T-helper 2 cell (primary cell): ENCODE measurements around the gene ACSL4.
A peak's percentile ranks its signal among the peaks of the same experiment; 100 is the strongest.
"Not testable (repeated sequence)": the region's sequence is repeated elsewhere in the genome, so short reads cannot be mapped to it uniquely, and the experiment has no call there.

Experiments
- DNase-seq, 5 experiments: peaks; one replicate each; pipeline versions ENCODE4 v3.0.0 to v3.0.0-alpha.2; 2012 to 2022

The ACSL4 gene

DNA sequence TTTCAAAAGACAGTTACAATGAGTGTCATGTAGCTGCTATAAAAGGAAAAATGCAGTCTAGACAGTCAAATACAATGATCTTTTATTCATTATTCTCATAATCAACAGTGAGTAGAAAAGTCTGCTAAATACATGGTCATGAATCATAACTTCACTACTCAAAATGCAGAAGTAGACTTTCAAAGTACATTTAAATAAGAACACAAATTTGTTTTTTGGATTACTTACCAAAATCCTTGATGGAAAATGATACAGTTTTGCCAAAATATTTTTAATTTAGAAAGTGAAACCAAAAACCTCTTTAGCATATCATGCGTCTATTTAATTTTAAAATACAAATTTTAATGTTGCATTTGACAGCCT, 4.9 kb downstream of the ACSL4 start:
- DNase-seq = no peak

DNA sequence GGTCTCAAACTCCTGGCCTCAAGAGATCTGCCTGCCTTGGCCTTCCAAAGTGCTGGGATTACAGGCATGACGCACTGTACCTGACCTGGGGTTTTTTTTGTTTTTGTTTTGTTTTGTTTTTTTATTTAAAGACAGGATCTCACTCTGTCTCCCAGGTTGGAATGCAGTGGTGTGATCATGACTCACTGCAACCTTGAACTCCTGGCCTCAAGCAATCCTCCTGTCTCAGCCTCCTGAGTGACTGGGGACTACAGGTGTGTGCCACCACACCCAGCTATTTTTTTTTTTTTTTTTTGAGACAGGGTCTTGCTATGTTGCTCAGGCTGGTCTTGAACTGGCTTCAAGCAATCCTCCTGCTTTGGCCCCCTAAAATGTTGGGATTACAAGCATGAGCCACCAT, 8.1 kb downstream of the ACSL4 start:
- DNase-seq = not testable (repeated sequence)

DNA sequence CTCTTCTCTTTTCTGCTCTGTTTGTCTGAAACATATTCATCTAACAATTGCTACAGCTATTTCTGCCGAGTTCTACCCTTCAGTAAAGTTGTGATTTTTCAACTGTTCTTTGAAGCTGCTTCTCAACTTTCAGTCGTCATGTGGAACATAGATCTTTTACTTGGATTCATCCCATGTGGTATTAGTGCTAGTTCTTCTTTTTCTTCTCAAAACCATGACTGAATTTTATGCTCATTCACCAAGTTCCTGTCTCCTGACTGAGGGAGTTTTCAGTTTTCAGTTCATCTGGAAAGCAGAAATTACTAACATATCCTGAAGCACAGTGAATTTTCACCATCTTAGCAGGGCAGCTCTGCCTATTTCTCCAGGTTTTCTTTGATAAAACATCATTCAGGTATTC, 12.1 kb downstream of the ACSL4 start:
- no peak for DNase-seq

DNA sequence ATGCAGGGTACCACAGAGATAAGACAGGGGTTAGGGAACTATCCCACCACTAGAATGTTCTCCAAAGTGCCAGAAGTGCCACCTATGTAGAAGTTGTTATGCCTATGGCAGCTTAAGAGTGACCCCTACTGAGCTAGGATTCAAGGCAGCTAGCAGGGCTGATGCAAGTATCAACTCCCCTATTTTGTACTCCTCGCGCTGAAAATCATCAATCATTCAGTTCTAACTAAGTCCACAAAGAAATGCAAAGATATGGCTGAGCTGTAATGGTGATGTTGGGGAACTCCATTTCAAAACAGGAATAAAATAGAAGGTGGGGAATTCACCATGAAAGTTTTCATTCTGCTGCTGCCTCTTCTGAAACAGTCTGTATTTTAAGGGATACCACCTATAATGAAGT, 13.8 kb downstream of the ACSL4 start:
- no peak for DNase-seq

DNA sequence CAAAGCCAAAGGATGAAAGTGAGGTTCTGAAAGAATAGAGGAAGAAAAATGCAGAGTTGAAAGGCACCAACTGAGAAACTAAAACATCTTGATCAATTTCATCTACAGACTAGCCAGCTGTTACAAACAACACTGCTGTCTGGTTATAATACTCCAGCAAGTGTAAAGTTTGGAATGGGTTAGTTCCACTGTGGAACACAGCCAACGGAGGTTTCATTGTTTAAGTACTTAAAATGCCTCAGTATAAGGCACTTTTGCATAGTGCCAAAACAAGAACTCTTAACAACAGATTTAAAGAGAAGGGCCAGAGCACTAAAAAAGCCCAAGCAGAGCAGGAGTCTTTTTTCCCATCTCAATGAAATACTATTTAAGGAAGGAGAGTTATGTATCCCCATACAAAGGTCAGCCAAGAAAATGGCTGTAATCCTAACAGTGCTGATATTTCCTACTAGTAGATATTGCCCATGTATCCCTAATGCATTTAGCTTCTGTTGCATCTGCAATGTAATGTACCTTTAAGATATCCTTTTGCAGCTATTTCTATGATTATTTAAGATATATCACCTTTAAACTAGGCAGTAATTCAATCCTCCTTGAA, 16.5 kb downstream of the ACSL4 start:
- no peak for DNase-seq

DNA sequence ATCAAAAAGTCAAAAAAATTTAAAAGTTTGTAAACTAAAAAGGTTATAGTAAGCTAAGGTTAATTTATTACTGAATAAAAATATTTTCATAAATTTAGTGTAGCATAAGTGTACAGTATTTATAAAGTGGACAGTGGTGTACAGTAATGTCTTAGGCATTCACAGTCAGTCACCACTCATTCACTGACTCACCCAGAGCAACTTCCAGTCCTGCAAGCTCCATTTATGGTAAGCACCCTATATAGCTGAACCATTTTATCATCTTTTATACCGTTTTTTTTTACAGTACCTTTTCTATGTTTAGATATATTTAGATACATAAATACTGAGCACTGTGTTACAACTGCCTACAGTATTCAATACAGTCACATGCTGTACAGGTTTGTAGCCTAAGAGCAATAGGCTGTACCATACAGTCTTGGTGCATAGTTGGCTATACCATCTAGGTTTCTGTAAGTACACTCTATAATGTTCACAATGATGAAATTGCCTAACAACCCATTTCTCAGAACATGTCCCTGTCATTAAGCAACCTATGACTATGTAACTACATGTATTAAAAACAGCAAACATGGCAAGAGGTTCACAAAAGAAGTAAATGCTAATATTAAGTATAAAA, 18.6 kb downstream of the ACSL4 start:
- no peak for DNase-seq

DNA sequence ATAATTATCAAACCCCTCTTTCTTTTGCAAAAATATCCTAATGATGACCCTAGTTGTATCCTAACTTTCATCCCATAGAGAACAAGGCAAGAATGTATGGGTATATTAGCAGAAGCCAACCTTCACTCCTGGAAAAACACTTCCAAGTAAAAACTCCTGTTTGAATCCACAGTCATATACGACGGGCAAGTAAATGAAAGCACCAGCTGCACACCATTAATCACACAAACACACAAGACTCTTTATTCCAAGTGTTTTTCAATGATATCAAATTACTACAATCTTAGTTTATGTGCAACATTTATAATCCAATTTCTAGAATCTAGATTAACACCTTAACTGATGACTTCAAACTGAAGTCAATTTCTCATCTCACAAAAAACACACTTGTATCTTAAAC, 22.9 kb downstream of the ACSL4 start:
- DNase-seq = no peak

DNA sequence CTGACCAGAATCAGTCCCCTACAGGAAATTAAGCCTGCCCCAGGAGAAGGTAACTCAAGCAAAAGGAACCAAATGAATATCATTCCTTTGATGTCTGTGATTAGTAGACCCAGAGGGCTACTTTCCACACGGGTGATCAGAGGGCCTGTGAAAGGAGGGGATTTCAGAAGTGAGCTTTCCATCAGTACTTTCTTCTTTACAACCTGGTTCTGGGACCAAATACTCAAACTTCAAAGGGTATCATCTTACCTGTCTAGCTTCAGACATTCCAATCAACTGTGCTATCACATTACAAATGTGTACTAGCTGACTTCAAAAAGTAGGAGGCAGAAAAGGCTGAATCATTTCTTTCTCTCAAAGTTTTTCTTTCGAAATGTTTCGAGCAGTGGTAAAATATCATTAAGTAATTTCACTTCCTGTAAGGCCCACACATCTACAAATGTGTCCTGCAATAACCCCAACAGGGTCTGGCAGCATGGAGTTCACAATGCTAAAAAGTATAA, 23.9 kb downstream of the ACSL4 start:
- peak in 1 of 5 experiments; percentile 58 for DNase-seq

DNA sequence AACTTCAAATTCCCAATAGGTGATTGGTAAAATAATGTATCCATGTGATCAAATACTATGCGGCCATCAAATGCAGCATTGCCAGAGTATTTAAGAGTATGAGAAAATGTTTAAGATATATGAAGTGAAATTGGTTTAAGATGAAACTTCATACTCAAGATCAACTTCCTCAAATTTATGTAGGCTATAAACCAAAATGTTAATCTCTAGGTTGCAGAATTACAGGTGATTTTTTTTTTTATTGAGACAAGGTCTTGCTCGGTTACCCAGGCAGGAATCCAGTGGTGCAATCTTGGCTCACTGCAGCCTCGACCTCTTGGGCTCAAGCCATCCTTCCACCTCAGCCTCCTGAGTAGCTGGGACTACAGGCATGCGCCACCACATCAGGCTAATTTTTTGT, 25.3 kb downstream of the ACSL4 start:
- DNase-seq = no peak

DNA sequence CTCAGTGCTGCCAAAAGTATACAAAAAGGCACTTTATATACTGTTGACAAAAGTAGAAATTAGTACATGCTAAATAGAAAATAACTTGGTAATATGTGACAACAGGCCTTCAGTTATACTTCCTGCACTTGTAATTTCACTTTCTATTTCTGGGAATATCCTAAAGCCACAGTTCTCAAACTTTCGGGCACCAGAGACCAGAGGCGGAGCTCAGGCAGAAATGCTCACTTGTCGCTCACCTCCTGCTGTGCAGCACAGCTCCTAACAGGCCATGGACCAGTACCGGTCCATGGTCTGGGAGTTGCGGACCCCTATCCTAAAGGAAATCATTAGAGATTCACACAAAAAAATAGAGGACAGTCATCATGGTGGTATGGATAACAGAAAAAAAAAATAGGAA, 25.7 kb downstream of the ACSL4 start:
- no peak for DNase-seq

DNA sequence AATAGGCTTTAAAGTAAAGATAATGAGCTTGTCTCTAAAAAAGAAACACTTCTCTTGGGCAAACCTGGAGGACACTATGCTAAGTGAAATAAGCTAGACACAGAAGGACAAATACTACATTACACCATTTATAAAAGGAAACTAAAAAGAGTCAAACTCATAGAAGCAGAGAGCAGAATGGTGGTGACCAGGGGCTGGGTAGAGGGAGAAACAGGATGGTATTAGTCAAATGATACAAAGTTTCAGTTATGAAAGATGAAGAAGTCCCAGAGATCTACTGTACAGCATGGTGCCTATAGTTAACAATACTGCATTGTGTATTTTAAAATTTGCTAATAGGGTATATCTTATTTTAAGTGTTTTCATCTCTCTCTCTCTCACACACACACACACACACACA, 28.5 kb downstream of the ACSL4 start:
- peak in 1 of 5 experiments; percentile 31 for DNase-seq

DNA sequence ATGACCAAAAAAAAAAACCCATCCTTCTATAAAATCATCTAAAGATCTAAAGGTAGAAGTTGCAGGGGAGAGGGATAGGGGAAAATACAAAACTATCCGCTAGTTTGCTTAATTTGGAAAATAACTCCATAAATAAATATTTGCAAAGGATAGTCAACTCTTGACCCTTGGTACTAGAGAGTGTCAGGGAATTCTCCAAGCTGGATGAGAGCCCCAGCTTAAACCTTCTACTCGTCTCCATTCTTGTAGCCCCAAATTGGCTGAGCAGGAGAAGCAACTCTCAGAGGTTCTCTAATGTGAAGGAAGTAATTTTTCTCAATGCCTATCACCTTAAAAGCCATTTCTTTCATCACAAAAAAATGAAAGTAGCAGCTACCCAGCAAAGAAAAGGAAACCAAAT, 35.2 kb downstream of the ACSL4 start:
- DNase-seq = no peak

DNA sequence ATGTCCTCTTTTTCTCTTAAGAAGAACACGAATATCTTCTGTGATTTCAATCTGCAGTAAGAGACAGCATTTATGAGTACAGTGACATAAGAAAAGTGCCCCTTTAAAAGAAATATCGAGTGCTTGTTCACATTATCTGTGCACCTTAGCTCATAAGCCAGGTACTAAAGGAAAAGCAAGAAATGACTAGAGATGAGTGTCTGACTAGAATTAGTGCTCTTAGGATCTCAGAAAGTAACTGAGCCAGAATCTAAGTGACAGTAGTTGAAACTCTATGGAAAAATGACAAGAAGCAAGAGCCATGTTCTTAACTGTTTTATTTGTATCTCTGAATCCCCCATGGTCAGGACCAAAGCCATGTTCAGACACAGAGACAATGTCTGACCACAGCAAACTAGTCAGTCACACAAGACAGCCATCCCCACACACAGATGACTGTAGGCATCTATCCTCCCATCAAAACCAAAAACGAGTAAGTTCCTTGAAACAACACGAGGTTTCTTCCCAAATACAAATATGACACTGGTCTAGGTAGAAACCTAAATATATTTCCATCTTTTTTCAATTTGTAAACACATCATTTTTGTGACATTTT, 36.8 kb downstream of the ACSL4 start:
- DNase-seq = peak in 1 of 5 experiments; percentile 8

DNA sequence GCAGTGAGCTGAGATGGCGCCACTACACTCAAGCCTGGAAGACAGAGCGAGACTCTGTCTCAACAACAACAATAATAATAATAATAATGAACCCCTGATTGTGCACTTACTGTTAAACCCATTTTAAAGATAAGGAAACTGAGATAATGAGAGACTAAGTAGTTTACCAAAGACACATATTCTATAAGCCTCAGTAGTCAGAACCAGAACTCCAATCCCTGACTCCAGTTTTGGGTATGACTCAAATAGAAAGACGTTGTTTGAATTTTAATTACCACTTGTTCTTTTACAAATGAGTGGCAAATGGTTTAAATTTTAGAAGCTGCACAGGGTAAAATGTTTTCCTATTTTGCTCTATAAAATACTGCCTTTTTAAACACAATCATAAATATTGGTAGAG, 37.4 kb downstream of the ACSL4 start:
- peak in 1 of 5 experiments; percentile 32 for DNase-seq

DNA sequence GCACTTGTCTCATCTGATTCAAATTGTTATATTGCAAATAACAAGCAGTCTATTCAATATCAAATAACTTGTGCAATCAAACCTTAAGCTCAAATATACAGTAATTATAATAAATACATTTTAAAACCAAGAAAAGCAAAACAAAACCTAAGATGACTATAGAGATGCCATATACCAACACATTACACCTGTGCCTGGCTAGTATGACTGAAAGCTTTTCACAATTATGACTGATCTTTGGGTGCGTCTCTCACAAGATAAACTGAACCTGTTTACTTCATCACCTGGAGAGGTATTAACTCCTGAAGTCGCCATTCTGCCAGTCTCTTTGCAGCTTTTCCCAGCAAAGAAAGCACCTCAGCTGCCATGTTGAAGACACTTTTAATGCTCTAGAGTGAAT, 41.3 kb downstream of the ACSL4 start:
- no peak for DNase-seq

DNA sequence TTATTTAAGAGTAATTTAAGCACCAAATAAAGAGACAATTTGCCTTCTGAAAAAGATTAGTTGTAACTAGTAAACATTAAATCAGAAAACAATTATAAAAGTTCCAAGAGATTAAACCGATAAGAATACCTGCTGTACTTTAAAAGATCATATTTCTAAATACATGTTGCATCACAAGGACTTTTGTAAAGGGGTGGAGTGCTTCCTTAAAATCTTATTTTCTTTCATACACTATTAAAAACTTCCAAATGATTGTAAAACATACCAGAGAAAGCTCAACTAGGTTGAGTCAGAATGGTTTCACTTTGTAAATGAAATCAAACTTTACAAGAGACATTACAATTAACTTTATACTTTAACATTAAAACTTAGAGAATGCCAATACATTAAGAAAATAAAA, 41.8 kb downstream of the ACSL4 start:
- DNase-seq = no peak

DNA sequence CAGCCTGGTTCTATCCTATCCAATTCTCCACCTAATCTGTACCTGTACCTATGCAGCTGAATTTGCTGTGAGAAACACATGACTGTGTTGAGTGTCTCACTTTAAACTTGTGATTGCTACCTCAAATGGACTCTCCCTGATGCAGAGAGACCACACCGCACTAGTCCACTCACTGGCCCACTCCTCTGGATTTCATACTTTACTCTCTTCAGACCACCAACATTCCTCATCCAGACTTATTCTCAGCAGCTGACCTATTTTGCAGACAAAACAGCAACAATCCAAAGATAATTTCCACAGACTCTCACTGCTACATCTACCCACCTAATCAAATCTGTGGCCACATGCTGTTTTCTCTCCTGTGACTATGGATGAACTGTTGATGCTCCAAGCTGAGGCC, 45.2 kb downstream of the ACSL4 start:
- DNase-seq = no peak

DNA sequence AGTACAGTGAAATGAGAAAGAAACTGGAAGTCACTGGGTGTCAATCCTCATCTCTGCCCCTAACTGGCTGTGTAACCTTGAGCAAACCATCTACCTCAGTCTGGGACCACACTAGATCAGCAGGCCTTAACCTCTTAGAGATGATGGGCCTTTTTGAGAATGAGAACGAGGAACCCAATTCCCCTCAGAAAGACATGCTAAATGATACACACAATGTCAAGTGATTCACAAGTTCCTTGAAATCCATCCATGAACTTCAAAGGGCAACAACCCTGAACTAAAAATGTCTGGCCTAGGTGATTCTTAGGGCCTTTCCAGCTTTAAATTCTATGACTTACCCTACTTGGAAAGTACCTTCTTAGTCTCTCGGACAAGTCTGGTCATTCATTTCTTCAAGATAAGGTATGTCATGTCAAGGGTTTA, 47.4 kb downstream of the ACSL4 start:
- DNase-seq = no peak

DNA sequence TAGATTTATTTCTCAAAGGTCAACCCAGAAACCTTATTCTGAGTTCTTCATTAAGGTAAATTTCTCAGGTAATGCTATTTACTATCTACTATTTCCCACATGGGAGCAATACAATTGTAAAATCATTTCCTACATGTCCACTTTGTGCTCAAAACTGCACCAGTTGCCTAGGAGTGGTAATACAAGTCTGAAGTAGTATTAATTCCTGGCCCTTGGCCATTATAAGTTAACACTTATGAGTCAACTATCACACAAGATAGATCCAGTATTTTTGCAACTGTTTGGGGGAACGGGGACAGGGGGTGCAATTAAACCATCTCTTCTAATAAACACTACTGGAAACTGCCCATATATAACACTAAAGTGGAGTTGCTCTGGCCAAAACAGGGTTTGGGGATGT, 48.9 kb downstream of the ACSL4 start:
- no peak for DNase-seq

DNA sequence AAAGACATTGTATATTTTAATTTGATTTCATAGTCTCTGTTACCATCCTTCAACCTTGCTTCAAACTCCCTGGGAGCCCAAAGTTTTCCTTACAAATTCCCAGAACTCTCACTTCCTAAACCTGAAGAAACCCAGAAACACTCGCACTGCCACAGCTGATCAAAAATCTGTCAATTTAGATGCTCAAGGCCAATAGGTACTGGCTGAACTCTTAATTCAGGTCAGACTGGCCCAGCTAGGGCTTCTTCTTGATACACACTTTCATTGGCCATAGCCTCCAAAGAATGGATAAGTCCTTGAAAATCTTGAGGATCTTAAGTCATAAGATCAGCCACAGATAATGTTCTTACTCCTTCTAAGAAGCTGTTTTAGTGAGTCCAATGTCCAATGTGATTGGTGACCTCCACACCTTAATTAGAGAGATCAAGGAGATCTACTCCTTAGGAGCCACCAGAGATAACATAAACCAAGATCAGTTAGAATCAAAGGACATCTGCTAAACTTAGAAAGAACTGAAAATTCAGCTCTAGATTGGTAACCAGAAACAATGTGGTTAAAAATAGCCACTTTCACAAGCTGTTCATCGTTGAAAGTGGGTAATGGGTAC, 51.5 kb downstream of the ACSL4 start:
- DNase-seq = no peak

DNA sequence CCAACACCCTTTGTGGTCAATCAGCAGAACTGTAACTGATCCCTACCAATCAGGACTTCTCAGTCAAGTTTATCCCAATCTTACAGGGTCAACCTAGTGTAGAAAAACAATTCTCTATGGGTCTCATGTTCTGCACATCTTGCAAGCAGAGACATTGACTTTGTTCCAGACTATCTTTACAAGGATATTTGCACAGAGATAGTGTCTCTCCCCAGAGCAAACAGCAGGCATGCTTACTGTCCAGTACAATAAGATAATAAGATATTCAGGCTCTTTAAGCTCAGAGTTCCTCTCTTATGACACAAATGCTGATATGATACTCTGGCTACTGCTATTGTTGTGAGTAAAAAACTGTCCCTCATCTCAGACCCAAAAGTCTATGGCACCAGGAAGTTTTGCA, 53.2 kb downstream of the ACSL4 start:
- DNase-seq = no peak

DNA sequence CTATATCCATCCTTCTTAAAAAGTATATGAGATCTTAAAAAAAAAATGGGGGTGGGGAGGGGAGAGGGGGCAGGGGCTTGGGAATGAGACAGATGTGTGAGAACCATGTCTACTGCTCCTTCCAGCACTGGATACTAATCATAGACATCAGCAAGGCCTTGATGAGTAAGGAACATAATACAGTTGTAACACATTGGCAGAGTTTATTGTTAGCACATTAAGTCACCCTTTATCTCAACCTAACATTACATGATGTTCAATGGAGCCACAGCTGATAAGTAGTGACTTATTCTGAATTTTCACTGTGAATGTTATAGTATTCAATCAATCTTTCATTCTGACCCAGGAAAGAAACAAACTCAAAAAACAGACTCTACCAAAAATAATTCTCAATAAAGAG, 60.8 kb downstream of the ACSL4 start:
- DNase-seq = no peak

DNA sequence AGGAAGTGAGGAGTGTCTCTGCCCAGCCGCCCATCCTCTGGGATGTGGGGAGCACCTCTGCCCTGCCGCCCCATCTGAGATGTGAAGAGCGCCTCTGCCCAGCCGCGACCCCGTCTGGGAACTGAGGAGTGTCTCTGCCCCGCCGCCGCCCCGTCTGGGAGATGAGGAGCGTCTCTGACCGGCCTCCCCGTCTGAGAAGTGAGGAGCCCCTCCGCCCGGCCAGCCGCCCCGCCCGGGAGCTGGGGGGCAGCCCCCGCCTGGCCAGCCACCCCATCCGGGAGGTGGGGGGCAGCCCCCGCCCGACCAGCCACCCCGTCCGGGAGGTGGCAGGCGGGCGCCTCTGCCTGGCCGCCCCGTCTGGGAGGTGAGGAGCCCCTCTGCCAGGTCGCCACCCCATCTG, 61.9 kb downstream of the ACSL4 start:
- DNase-seq = not testable (repeated sequence)

DNA sequence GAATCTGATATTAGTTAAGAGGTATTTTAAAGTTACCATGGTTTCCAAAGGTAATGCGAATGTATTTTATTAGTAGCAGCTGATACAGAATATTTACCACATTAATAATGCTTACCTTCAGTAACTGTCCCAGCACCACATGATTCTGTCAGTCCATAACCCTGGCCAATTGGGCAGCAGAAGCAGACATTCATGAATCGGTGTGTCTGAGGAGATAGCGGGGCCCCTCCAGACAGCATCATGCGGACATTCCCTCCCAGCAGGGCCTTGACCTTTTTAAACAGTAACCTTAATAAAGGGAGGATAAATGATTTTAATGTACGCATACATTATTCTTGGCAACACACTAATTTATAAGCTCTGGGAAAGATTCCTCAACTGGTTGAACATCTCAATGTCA, 65.1 kb downstream of the ACSL4 start:
- no peak for DNase-seq
